HCT116 (cell line): ENCODE results near the gene SLC5A10.
"Not testable (repeated sequence)": the region's sequence is repeated elsewhere in the genome, so short reads cannot be mapped to it uniquely, and the experiment has no call there.

ENCODE experiments used
- CTCF ChIP-seq, 3 experiments: fragments of 200-600 bp in 1 of 3; sonication (generic) in 1 of 3; IDR thresholded peaks in 2 of 3; conservative IDR thresholded peaks in 1 of 3; 2 replicates each; pipeline ENCODE4 v1.5.1; 2012 to 2017; ENCODE audit warnings: low read depth in 2 of 3, low read length in 2 of 3, antibody characterized with exemption in 1 of 3, borderline replicate concordance in 1 of 3, control low read depth in 1 of 3, mild to moderate bottlenecking in 1 of 3, mixed read lengths in 1 of 3, mixed run types in 1 of 3, moderate library complexity in 1 of 3; ENCODE audit not compliant: insufficient read depth in 1 of 3
- JUND ChIP-seq: IDR thresholded peaks from 2 replicates; pipeline ENCODE4 v1.6.1; 2012
- MAX ChIP-seq: IDR thresholded peaks from 2 replicates; pipeline ENCODE4 v1.6.1; 2012
- POLR2A ChIP-seq: IDR thresholded peaks from 2 replicates; pipeline ENCODE4 v1.7.0; 2011; ENCODE audit warnings: borderline replicate concordance; ENCODE audit not compliant: insufficient read depth, insufficient read length; ENCODE audit errors: extremely low read depth
- POLR2AphosphoS5 ChIP-seq: IDR thresholded peaks from 2 replicates; pipeline ENCODE4 v1.6.1; 2011; ENCODE audit warnings: mild to moderate bottlenecking, low read depth, low read length, moderate library complexity
- SIN3A ChIP-seq: IDR thresholded peaks from 2 replicates; pipeline ENCODE4 v1.6.1; 2012; ENCODE audit warnings: low read depth
- SP1 ChIP-seq: IDR thresholded peaks from 2 replicates; pipeline ENCODE4 v1.6.1; 2012; ENCODE audit warnings: low read depth
- ZNF274 ChIP-seq: fragments of 200-500 bp; sonication (Bioruptor generic); IDR thresholded peaks from 2 replicates; pipeline ENCODE4 v1.6.1; 2014; ENCODE audit warnings: mild to moderate bottlenecking, low read depth, low read length, inconsistent platforms

GRCh38 chr17:18922596-18922995, 29.4 kb upstream of the SLC5A10 start:
- not testable (repeated sequence) for TF ChIP-seq SP1; CTCF (IDR thresholded peaks at IDR 0.05 in 2 of 3, conservative IDR thresholded peaks at IDR 0.05 in 1 of 3; ENCODE audit: borderline replicate concordance in 1 of 3, insufficient read depth in 1 of 3, low read depth in 2 of 3, low read length in 2 of 3); POLR2AphosphoS5; SIN3A; JUND; MAX; POLR2A; ZNF274
